ENCODE measurements around the gene FAAP24.
"Not testable (repeated sequence)": the region's sequence is repeated elsewhere in the genome, so short reads cannot be mapped to it uniquely, and the experiment has no call there.

FAAP24 gene

GRCh38 chr19:32971715-32972540 lies at the start of gene FAAP24, which contains the start of gene CEP89:
FAAP24 (plus strand) TSS chr19:32972242; CDS start chr19:32973197, 955 bp downstream.
CEP89 (minus strand) TSS chr19:32971958; CDS start chr19:32971874, 84 bp downstream.
- TF ChIP-seq, protein P1, sequence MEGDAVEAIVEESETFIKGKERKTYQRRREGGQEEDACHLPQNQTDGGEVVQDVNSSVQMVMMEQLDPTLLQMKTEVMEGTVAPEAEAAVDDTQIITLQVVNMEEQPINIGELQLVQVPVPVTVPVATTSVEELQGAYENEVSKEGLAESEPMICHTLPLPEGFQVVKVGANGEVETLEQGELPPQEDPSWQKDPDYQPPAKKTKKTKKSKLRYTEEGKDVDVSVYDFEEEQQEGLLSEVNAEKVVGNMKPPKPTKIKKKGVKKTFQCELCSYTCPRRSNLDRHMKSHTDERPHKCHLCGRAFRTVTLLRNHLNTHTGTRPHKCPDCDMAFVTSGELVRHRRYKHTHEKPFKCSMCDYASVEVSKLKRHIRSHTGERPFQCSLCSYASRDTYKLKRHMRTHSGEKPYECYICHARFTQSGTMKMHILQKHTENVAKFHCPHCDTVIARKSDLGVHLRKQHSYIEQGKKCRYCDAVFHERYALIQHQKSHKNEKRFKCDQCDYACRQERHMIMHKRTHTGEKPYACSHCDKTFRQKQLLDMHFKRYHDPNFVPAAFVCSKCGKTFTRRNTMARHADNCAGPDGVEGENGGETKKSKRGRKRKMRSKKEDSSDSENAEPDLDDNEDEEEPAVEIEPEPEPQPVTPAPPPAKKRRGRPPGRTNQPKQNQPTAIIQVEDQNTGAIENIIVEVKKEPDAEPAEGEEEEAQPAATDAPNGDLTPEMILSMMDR (IDR thresholded peaks at IDR 0.05; ENCODE audit: low read depth, low read length, missing control alignments) = no peak
- DNase-seq (ENCODE audit: low read depth) = peak; percentile 99
- peak within 1 kb of the TSS; percentile 62 for H3K4me3 ChIP-seq (ENCODE audit: low read depth, low read length)

DNA sequence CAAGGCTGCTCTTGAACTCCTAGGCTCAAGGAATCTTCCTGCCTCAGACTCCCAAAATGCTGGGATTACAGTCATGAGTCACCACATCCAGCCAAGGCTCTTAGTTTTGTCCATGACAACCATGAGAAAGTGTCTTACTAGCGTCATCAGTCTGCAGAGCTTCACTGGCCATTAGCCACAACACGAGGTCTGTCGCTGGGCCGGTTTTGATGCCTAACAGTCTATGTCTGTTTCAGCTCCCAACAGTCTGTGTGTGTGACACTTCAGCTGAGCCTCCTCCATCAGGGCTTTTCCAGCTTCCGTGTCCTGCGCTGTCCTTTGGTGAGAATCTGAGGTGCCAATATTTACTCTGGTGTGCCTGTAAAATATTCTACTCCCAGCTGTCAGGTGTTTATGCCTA lies 47.8 kb upstream of the FAAP24 start:
- no peak for DNase-seq (ENCODE audit: low read depth)
- no peak overlapping the region for H3K4me3 ChIP-seq (ENCODE audit: low read depth, low read length)
- TF ChIP-seq, protein P1 (IDR thresholded peaks at IDR 0.05; ENCODE audit: low read depth, low read length, missing control alignments) = no peak

- no peak overlapping the region for H3K4me3 ChIP-seq (ENCODE audit: low read depth, low read length)
- TF ChIP-seq, protein P1 (IDR thresholded peaks at IDR 0.05; ENCODE audit: low read depth, low read length, missing control alignments) = no peak
- DNase-seq (ENCODE audit: low read depth) = no peak
These were observed 43.2 kb upstream of the FAAP24 start for GRCh38 chr19:32928806-32929205.

- DNase-seq (ENCODE audit: low read depth) = no peak
- H3K4me3 ChIP-seq (ENCODE audit: low read depth, low read length) = no peak overlapping the region
- TF ChIP-seq, protein P1 (IDR thresholded peaks at IDR 0.05; ENCODE audit: low read depth, low read length, missing control alignments) = no peak
These were observed 41.5 kb upstream of the FAAP24 start for GRCh38 chr19:32930567-32930966.

- no peak overlapping the region for H3K4me3 ChIP-seq (ENCODE audit: low read depth, low read length)
- TF ChIP-seq, protein P1 (IDR thresholded peaks at IDR 0.05; ENCODE audit: low read depth, low read length, missing control alignments) = no peak
- no peak for DNase-seq (ENCODE audit: low read depth)
These were observed 38.5 kb upstream of the FAAP24 start for GRCh38 chr19:32933571-32933970.

DNA sequence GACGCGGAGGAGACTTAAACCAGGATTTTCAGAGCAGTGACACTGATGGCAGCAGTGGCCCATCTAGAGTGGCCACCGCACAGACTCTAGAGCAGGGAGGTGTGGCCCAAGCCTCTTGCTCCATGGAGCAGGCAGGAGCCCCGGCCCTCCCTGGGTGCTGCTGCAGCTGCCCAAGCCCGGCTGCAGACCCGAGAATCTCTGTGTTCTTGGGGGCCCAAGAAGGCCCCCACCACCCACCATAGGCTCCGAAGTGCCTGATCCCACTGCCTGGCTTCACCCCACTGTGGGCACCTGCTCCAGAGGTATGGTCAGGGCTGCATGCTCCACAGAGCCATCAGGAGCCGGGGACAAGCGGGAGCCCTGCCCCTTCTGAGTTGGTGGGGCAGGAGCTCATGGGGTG lies 36.4 kb upstream of the FAAP24 start:
- DNase-seq (ENCODE audit: low read depth) = no peak
- TF ChIP-seq, protein P1 (IDR thresholded peaks at IDR 0.05; ENCODE audit: low read depth, low read length, missing control alignments) = no peak
- H3K4me3 ChIP-seq (ENCODE audit: low read depth, low read length) = no peak overlapping the region

DNA sequence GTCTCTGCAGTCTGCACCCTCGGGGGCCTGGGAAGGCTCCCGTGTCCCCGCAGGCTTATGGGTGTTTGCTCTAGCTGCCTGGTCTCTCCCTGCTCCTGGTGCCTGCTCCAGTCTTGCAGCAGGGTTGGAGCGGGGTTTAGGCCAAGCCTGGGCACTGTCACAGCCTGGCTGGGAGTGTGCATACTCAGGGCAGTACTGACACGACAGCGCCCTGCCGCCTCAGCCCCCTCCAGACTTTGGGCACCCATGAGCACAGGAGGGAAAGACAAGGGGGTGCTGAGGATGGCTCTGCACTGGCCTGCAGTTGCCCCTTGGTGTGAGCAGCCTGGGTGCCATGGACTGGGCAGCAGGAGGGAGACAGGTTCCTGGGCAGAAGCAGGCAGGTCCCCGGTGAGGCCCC lies 36.0 kb upstream of the FAAP24 start:
- TF ChIP-seq, protein P1 (IDR thresholded peaks at IDR 0.05; ENCODE audit: low read depth, low read length, missing control alignments) = no peak
- DNase-seq (ENCODE audit: low read depth) = no peak
- no peak overlapping the region for H3K4me3 ChIP-seq (ENCODE audit: low read depth, low read length)

GRCh38 chr19:32941273-32941672 lies 30.8 kb upstream of the FAAP24 start:
- not testable (repeated sequence) for H3K4me3 ChIP-seq (ENCODE audit: low read depth, low read length); DNase-seq (ENCODE audit: low read depth)
